HuH-7 (cell line): ENCODE data around the gene SLC12A2.

Experiments used
- DNase-seq: peaks from one replicate; pipeline ENCODE4 v3.0.0; 2011; ENCODE audit warnings: low spot score

SLC12A2 gene

GRCh38 chr5:128169401-128170017 is 85.9 kb downstream of the SLC12A2 start:
- no peak for DNase-seq

GRCh38 chr5:128172102-128172501 is 88.5 kb downstream of the SLC12A2 start:
- DNase-seq: no peak

- no peak for DNase-seq
These were observed 91.4 kb downstream of the SLC12A2 start for GRCh38 chr5:128174951-128175350.

GRCh38 chr5:128192368-128192767 is 108.8 kb downstream of the SLC12A2 start:
- DNase-seq: no peak

- no peak for DNase-seq
These were observed 110.3 kb downstream of the SLC12A2 start for GRCh38 chr5:128193665-128194390.

GRCh38 chr5:128195316-128195715 is 111.8 kb downstream of the SLC12A2 start:
- no peak for DNase-seq

- no peak for DNase-seq
These were observed 112.5 kb downstream of the SLC12A2 start for GRCh38 chr5:128196080-128196479.

GRCh38 chr5:128196791-128197190 is 113.2 kb downstream of the SLC12A2 start:
- DNase-seq: no peak

- DNase-seq: no peak
These were observed 114.4 kb downstream of the SLC12A2 start for GRCh38 chr5:128197896-128198522.

GRCh38 chr5:128199104-128199503 is 115.5 kb downstream of the SLC12A2 start:
- no peak for DNase-seq

GRCh38 chr5:128199611-128200010 is 116.0 kb downstream of the SLC12A2 start:
- DNase-seq: no peak

GRCh38 chr5:128201065-128201926 is 117.7 kb downstream of the SLC12A2 start:
- DNase-seq: peak; percentile 53

- no peak for DNase-seq
These were observed 118.8 kb downstream of the SLC12A2 start for GRCh38 chr5:128202320-128202719.

- no peak for DNase-seq
These were observed 124.9 kb downstream of the SLC12A2 start for GRCh38 chr5:128208436-128208835.

GRCh38 chr5:128212191-128212806 is 128.7 kb downstream of the SLC12A2 start:
- no peak for DNase-seq

- DNase-seq: peak; percentile 20
These were observed 129.8 kb downstream of the SLC12A2 start for GRCh38 chr5:128213340-128213739.

- DNase-seq: no peak
These were observed 130.3 kb downstream of the SLC12A2 start for GRCh38 chr5:128213833-128214232.

- DNase-seq: no peak
These were observed 132.7 kb downstream of the SLC12A2 start for GRCh38 chr5:128216285-128216684.

GRCh38 chr5:128216860-128217531 is 133.4 kb downstream of the SLC12A2 start:
- no peak for DNase-seq

- no peak for DNase-seq
These were observed 137.3 kb downstream of the SLC12A2 start for GRCh38 chr5:128220841-128221240.

- no peak for DNase-seq
These were observed 140.8 kb downstream of the SLC12A2 start for GRCh38 chr5:128224336-128224735.
